PC-9 (cell line): ENCODE measurements around the gene KAT6B. TPM values are rescaled to one million over a fixed set of nuclear protein-coding genes. Genes with fewer than 3 reads are reported as not detected.

Experiments used
- BruUV-seq: library from RNA; stranded (reverse); fragments of 400-500 nt; replicated peaks from 2 replicates; lab custom pipeline; 2021; lab: Mats Ljungman, UMichigan
- CTCF ChIA-PET: fragments of 300-600 bp; sonication (Branson Sonifier 250); formaldehyde crosslinking; loops from one replicate; lab custom pipeline; 2022; ENCODE audit warnings: antibody characterized with exemption; lab: Charles Lee
- POLR2A ChIA-PET: fragments of 300-600 bp; sonication (Branson Sonifier 250); formaldehyde crosslinking; loops from one replicate; lab custom pipeline; 2022; ENCODE audit warnings: antibody characterized with exemption; ENCODE audit not compliant: unreplicated experiment; lab: Charles Lee
- DNase-seq, 2 experiments: peaks; one replicate each; pipeline versions ENCODE4 v3.0.0 to v3.0.0-alpha.2; 2015 to 2022; ENCODE audit warnings: mixed read lengths in 1 of 2
- H2AFZ ChIP-seq: fragments of 200-600 bp; sonication (generic); 2 replicates; pipeline ENCODE4 v1.8.1; 2017; ENCODE audit warnings: antibody characterized with exemption
- H3F3A ChIP-seq: fragments of 200-600 bp; sonication (generic); 2 replicates; pipeline ENCODE4 v1.8.1; 2017; ENCODE audit warnings: antibody characterized with exemption, mild to moderate bottlenecking, low read depth; ENCODE audit not compliant: insufficient read depth
- H3K27ac ChIP-seq: fragments of 200-600 bp; sonication (generic); 2 replicates; pipeline ENCODE4 v1.6.1; 2016; ENCODE audit warnings: mixed run types
- H3K27me3 ChIP-seq: fragments of 200-600 bp; sonication (generic); 2 replicates; pipeline ENCODE4 v1.6.1; 2016; ENCODE audit warnings: low read depth, mixed run types; ENCODE audit not compliant: insufficient read depth
- H3K36me3 ChIP-seq: fragments of 200-600 bp; sonication (generic); 2 replicates; pipeline ENCODE4 v1.6.1; 2016; ENCODE audit warnings: low read depth, mixed run types
- H3K4me1 ChIP-seq: fragments of 200-600 bp; sonication (generic); replicated peaks from 2 replicates; pipeline ENCODE4 v1.6.1; 2016; ENCODE audit warnings: mixed run types; ENCODE audit not compliant: insufficient read depth
- H3K4me2 ChIP-seq: fragments of 200-600 bp; sonication (generic); 2 replicates; pipeline ENCODE4 v1.6.1; 2017; ENCODE audit warnings: mixed run types
- H3K4me3 ChIP-seq: fragments of 200-600 bp; sonication (generic); 2 replicates; pipeline ENCODE4 v1.6.1; 2016; ENCODE audit warnings: mixed run types
- H3K79me2 ChIP-seq: fragments of 200-600 bp; sonication (generic); 2 replicates; pipeline ENCODE4 v1.6.1; 2017; ENCODE audit warnings: low read depth, mixed run types
- H3K9me2 ChIP-seq: fragments of 200-600 bp; sonication (generic); 2 replicates; pipeline ENCODE4 v1.8.1; 2017; ENCODE audit warnings: mild to moderate bottlenecking; ENCODE audit not compliant: insufficient read depth
- H3K9me3 ChIP-seq: fragments of 200-600 bp; sonication (generic); 2 replicates; pipeline ENCODE4 v1.8.1; 2016; ENCODE audit warnings: low read depth; ENCODE audit not compliant: insufficient read depth
- H4K20me1 ChIP-seq: fragments of 200-600 bp; sonication (generic); 2 replicates; pipeline ENCODE4 v1.8.1; 2017; ENCODE audit not compliant: insufficient read depth
- EZH2 ChIP-seq: fragments of 200-600 bp; sonication (generic); IDR thresholded peaks from 2 replicates; pipeline ENCODE4 v1.8.0; 2017; ENCODE audit warnings: antibody characterized with exemption, low read depth
- intact Hi-C: fragments of 100-400 bp; cut with micrococcal nuclease; formaldehyde crosslinking; loops from one replicate; pipeline ENCODE4 v1.10.0; 2022; ENCODE audit not compliant: unreplicated experiment
- total RNA-seq: library from RNA; stranded (reverse); gene quantifications from 2 replicates; pipeline ENCODE4 v1.2.3, GENCODE V29; 2021
- TF ChIP-seq, protein P1 (sequence below): fragments of 200-600 bp; sonication (generic); conservative IDR thresholded peaks from 2 replicates; pipeline ENCODE4 v1.6.1; 2017; ENCODE audit warnings: mixed run types, antibody characterized with exemption, mild to moderate bottlenecking, moderate library complexity

KAT6B gene
- total RNA-seq, 1 experiment from 2014 or later = 30.9 TPM

DNA sequence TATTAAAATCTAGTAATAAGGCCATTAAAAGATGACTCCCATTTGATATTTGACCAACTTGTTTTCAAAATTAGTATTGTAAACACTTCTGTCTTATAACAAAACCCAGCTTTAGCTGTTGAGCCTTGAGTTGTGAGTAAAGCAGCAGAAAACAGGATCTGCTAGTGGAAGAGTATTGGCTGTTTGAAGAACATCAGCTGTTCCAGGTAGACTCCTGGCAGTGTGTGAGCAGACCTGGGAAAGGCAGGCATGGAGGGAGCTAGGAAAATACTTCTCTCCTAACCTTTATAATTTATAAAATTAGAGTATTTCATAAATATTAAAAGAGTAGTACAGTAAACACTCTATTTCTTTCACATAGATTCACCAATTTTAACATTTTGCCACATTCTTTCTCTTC, 29.0 kb downstream of the KAT6B start:
- Histone ChIP-seq H4K20me1 (no peaks in the 10 kb centered on the region; the same call in 1 of the 2 replicates), H2AFZ (no peak overlapping the region), H3K27ac (no peak overlapping the region), H3K9me3 (no peaks in the 10 kb centered on the region), H3K79me2 (peaks cover 65% of the 10 kb centered on the region), H3K36me3 (no peaks in the 10 kb centered on the region), H3K27me3 (no peaks in the 10 kb centered on the region), H3K4me3 (no peak overlapping the region), H3K9me2 (no peaks in the 10 kb centered on the region), H3F3A (no peaks in the 10 kb centered on the region), H3K4me1 (no peaks in the 10 kb centered on the region), H3K4me2 (no peak overlapping the region)
- no peak for TF ChIP-seq EZH2
- TF ChIP-seq, protein P1, sequence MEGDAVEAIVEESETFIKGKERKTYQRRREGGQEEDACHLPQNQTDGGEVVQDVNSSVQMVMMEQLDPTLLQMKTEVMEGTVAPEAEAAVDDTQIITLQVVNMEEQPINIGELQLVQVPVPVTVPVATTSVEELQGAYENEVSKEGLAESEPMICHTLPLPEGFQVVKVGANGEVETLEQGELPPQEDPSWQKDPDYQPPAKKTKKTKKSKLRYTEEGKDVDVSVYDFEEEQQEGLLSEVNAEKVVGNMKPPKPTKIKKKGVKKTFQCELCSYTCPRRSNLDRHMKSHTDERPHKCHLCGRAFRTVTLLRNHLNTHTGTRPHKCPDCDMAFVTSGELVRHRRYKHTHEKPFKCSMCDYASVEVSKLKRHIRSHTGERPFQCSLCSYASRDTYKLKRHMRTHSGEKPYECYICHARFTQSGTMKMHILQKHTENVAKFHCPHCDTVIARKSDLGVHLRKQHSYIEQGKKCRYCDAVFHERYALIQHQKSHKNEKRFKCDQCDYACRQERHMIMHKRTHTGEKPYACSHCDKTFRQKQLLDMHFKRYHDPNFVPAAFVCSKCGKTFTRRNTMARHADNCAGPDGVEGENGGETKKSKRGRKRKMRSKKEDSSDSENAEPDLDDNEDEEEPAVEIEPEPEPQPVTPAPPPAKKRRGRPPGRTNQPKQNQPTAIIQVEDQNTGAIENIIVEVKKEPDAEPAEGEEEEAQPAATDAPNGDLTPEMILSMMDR = no peak
- DNase-seq = no peak
- no TSS peak for BruUV-seq
- POLR2A ChIA-PET = no interaction called here
- intact Hi-C loops = no loop called here
- CTCF ChIA-PET = no interaction called here

DNA sequence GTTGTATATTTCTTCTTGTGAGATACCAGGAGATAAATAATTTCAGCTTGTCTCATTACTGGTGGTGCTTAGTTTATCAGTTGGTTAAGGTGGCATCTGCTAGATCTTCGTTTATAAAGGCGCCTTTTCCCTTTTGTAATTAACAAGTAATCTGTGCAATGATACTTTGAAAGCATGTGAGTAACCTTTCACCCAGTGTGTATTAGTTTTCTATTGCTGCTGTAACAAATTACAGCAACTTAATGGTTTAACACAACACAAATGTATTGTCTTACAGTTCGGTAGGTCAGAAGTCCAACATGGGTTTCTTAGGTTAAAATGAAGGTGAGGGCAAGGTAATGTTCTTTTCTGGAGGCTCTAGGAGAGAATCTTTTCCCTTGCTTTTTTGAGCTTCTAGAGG, 30.5 kb downstream of the KAT6B start:
- Histone ChIP-seq H3F3A (no peaks in the 10 kb centered on the region), H3K9me3 (no peaks in the 10 kb centered on the region), H3K79me2 (peaks cover 57% of the 10 kb centered on the region), H3K4me3 (no peak overlapping the region), H2AFZ (no peak overlapping the region), H3K27ac (no peak overlapping the region), H3K4me1 (no peaks in the 10 kb centered on the region), H4K20me1 (peaks cover 9% of the 10 kb centered on the region), H3K4me2 (no peak overlapping the region), H3K27me3 (no peaks in the 10 kb centered on the region), H3K9me2 (no peaks in the 10 kb centered on the region), H3K36me3 (no peaks in the 10 kb centered on the region)
- CTCF ChIA-PET = no interaction called here
- POLR2A ChIA-PET = no interaction called here
- DNase-seq = no peak
- intact Hi-C loops = no loop called here
- BruUV-seq = no TSS peak
- TF ChIP-seq, protein P1 = no peak
- TF ChIP-seq EZH2 = no peak

DNA sequence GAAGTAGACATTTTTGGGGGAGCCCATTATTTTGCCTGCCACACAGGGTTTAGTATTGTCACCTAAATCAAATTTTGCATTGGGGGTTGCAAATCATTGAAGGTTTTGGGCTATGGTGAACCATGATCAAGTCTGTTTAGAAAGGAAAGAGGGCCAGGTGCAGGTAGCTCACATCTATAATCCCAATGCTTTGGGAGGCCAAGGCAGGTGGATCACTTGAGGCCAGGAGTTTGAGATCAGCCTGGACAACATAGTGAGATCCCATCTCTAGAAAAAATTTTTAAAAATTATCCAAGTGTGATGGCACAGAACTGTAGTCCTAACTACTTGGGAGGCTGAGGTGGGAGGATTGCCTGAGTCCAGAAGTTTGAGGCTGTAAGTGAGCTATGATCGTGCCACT, 31.2 kb downstream of the KAT6B start:
- no peaks in the 10 kb centered on the region for H3K27me3 ChIP-seq
- intact Hi-C loops = no loop called here
- no peak overlapping the region for H3K27ac ChIP-seq
- ChIA-PET CTCF (no interaction called here), POLR2A (no interaction called here)
- no peak overlapping the region for H3K4me2 ChIP-seq
- peaks cover 50% of the 10 kb centered on the region for H3K79me2 ChIP-seq
- no peaks in the 10 kb centered on the region for H3F3A ChIP-seq
- no peak for DNase-seq
- no peaks in the 10 kb centered on the region for H3K36me3 ChIP-seq
- no peak overlapping the region for H3K4me3 ChIP-seq
- no peak overlapping the region for H2AFZ ChIP-seq
- BruUV-seq = no TSS peak
- H4K20me1 ChIP-seq = peaks cover 11% of the 10 kb centered on the region
- H3K9me2 ChIP-seq = no peaks in the 10 kb centered on the region
- H3K4me1 ChIP-seq = no peaks in the 10 kb centered on the region
- TF ChIP-seq, protein P1 = no peak
- no peak for TF ChIP-seq EZH2
- no peaks in the 10 kb centered on the region for H3K9me3 ChIP-seq
